ENCODE measurements around the gene ENPP1.
A peak's percentile ranks its signal among the peaks of the same experiment; 100 is the strongest.

Gene ENPP1

DNA sequence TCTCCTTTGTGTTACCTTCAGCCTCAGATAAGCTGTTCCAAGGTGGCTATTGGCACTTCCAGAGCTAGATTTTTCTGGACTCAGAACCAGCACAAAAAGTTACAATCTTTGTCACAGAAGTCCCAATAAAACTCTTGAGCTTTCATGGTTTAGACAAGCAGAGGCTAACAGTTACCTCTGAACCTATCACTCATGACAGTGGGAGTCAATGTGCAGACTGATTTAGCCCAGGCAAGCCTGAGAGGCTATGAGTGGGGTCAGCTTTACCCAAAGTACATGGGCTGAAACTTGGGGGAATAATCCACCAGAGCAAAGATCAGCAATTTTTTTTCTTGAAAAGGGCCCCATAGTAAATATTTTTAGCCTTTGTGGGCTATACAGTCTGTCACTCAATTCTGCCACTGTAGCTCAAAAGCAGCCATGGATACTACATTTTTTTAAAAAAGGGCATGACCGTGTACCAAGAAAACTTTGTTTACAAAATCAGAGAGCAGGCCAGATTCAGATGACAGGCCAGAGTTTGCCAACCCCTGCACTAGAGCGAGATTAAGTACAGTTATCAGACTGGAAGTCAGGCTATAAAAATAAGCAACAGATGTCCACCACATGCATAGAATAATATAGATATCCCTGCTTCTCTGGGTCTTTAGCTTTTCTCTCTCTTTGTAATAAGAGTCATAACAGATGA is 123.4 kb downstream of the ENPP1 start:
- Histone ChIP-seq H3K9me3 (ENCODE audit: control insufficient read depth, insufficient read depth, low read length) (no peaks in the 10 kb centered on the region), H3K27ac (ENCODE audit: low read depth, low read length) (no peak overlapping the region), H3K36me3 (ENCODE audit: control insufficient read depth, insufficient read depth, low read length) (peaks cover 5% of the 10 kb centered on the region; the same call in 1 of the 2 replicates), H3K4me3 (ENCODE audit: low read depth, low read length) (no peak overlapping the region), H3K27me3 (ENCODE audit: control insufficient read depth, insufficient read depth, low read length) (no peaks in the 10 kb centered on the region), H3K4me1 (ENCODE audit: control insufficient read depth, insufficient read depth, low read length) (0 out of 2 replicates have a peak, but pooled peaks cover 3% of the 10 kb centered on the region), H3K9ac (ENCODE audit: low read depth, low read length) (no peak overlapping the region)

GRCh38 chr6:131936156-131936555 is 128.3 kb downstream of the ENPP1 start:
- no peak overlapping the region for H3K27ac ChIP-seq (ENCODE audit: low read depth, low read length)
- no peaks in the 10 kb centered on the region for H3K36me3 ChIP-seq (ENCODE audit: control insufficient read depth, insufficient read depth, low read length)
- no peak overlapping the region for H3K4me3 ChIP-seq (ENCODE audit: low read depth, low read length)
- peaks cover 23% of the 10 kb centered on the region for H3K4me1 ChIP-seq (ENCODE audit: control insufficient read depth, insufficient read depth, low read length)
- no peak overlapping the region for H3K9ac ChIP-seq (ENCODE audit: low read depth, low read length)
- H3K9me3 ChIP-seq (ENCODE audit: control insufficient read depth, insufficient read depth, low read length), result no peaks in the 10 kb centered on the region
- H3K27me3 ChIP-seq (ENCODE audit: control insufficient read depth, insufficient read depth, low read length), result no peaks in the 10 kb centered on the region

GRCh38 chr6:131937226-131937625 is 129.4 kb downstream of the ENPP1 start:
- no peak overlapping the region for H3K9ac ChIP-seq (ENCODE audit: low read depth, low read length)
- no peak overlapping the region for H3K27ac ChIP-seq (ENCODE audit: low read depth, low read length)
- no peak overlapping the region for H3K4me3 ChIP-seq (ENCODE audit: low read depth, low read length)
- no peaks in the 10 kb centered on the region for H3K9me3 ChIP-seq (ENCODE audit: control insufficient read depth, insufficient read depth, low read length)
- H3K27me3 ChIP-seq (ENCODE audit: control insufficient read depth, insufficient read depth, low read length), result no peaks in the 10 kb centered on the region
- peaks cover 23% of the 10 kb centered on the region for H3K4me1 ChIP-seq (ENCODE audit: control insufficient read depth, insufficient read depth, low read length)
- H3K36me3 ChIP-seq (ENCODE audit: control insufficient read depth, insufficient read depth, low read length), result no peaks in the 10 kb centered on the region

DNA sequence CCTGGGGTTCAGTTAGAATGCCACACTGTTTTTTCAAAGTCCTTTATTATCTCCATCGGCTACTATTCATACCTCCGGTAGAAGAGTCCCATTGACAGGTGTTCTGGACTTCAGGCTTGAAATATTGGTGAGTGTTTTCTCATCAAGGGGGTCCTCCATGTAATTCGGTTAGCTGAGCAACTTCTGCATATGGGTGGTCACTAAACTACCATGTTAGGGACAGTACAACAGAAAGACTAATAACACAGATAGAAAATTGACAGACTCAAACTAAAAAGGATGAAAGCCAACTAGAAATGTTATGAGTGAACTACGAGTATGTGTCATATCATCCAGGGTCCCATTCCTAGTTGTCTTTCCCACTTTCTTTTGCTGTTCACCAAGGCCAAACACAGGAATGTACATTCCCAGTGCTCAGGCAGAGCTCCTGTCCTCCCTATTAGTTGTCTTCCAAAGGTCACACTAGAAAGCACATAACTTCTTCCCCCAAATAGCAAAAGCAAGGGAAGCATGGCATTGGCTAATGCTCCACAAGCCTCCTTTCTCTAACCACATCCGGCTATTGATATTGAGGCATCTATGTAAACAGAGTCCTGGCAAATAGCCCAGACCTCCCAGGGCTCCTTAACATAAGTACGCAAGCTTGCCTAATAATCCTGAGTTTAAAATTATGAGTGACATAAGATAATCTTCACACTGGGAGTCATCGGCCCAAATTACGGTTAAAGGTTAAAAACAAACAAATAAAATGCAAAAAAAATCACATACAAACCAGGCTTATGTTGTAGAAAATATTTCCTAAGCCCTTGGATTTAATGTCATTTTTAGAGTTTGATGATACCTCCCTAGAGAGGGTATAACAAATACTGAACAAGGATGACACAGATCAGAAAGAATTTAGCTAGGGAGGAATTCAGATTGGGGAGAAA is 130.1 kb downstream of the ENPP1 start:
- no peak overlapping the region for H3K9ac ChIP-seq (ENCODE audit: low read depth, low read length)
- H3K27ac ChIP-seq (ENCODE audit: low read depth, low read length), result peak overlapping the region; percentile 53
- H3K36me3 ChIP-seq (ENCODE audit: control insufficient read depth, insufficient read depth, low read length), result no peaks in the 10 kb centered on the region
- peaks cover 23% of the 10 kb centered on the region for H3K4me1 ChIP-seq (ENCODE audit: control insufficient read depth, insufficient read depth, low read length)
- no peaks in the 10 kb centered on the region for H3K9me3 ChIP-seq (ENCODE audit: control insufficient read depth, insufficient read depth, low read length)
- no peak overlapping the region for H3K4me3 ChIP-seq (ENCODE audit: low read depth, low read length)
- H3K27me3 ChIP-seq (ENCODE audit: control insufficient read depth, insufficient read depth, low read length), result no peaks in the 10 kb centered on the region

Data from HUES48 (cell line).